HG03558 (cell line): ENCODE measurements around the gene PPM1J.

ENCODE experiments used
- ATAC-seq: cut with Tn5 transposase; IDR thresholded peaks from one replicate; pipeline ENCODE4 v1.9.1; 2021; ENCODE audit warnings: moderate number of reproducible peaks; ENCODE audit not compliant: unreplicated experiment; ENCODE audit errors: extremely low read depth

The PPM1J gene

GRCh38 chr1:112693821-112694220 is 21.3 kb downstream of the PPM1J start:
- no peak for ATAC-seq

- ATAC-seq = no peak
Observed at GRCh38 chr1:112692681-112693080, 22.5 kb downstream of the PPM1J start.

- no peak for ATAC-seq
Observed at GRCh38 chr1:112689842-112690237, 25.3 kb downstream of the PPM1J start.

- no peak for ATAC-seq
Observed at GRCh38 chr1:112689196-112689841, 25.8 kb downstream of the PPM1J start.

- ATAC-seq = no peak
Observed at GRCh38 chr1:112688781-112689193, 26.3 kb downstream of the PPM1J start.

GRCh38 chr1:112687785-112688496 is 27.2 kb downstream of the PPM1J start:
- ATAC-seq = no peak

- ATAC-seq = no peak
Observed at GRCh38 chr1:112687361-112687760, 27.8 kb downstream of the PPM1J start.

GRCh38 chr1:112686835-112687234 is 28.3 kb downstream of the PPM1J start:
- no peak for ATAC-seq

GRCh38 chr1:112686417-112686816 is 28.7 kb downstream of the PPM1J start:
- ATAC-seq = no peak

GRCh38 chr1:112685913-112686312 is 29.2 kb downstream of the PPM1J start:
- ATAC-seq = no peak

GRCh38 chr1:112678605-112679004 is 36.5 kb downstream of the PPM1J start:
- ATAC-seq = no peak

GRCh38 chr1:112677501-112677900 is 37.6 kb downstream of the PPM1J start:
- ATAC-seq = no peak

- no peak for ATAC-seq
Observed at GRCh38 chr1:112676543-112676942, 38.6 kb downstream of the PPM1J start.

- no peak for ATAC-seq
Observed at GRCh38 chr1:112675728-112676381, 39.3 kb downstream of the PPM1J start.

GRCh38 chr1:112674986-112675727 is 40.0 kb downstream of the PPM1J start:
- ATAC-seq = no peak

- no peak for ATAC-seq
Observed at GRCh38 chr1:112674440-112674985, 40.6 kb downstream of the PPM1J start, which contains the start of gene MOV10. MOV10 (plus strand) TSS chr1:112674659; CDS start chr1:112674913, 254 bp downstream.

GRCh38 chr1:112673592-112674439 is 41.3 kb downstream of the PPM1J start:
- no peak for ATAC-seq

- ATAC-seq = no peak
Observed at GRCh38 chr1:112672842-112673241, 42.3 kb downstream of the PPM1J start.

- no peak for ATAC-seq
Observed at GRCh38 chr1:112672009-112672408, 43.1 kb downstream of the PPM1J start.
